GM12874 (cell line): Measurements from ENCODE around the gene CAST.

Experiments used
- TF ChIP-seq, protein P1 (sequence below): IDR thresholded peaks from 2 replicates; pipeline ENCODE4 v1.5.1; 2011; ENCODE audit warnings: low read depth, mild to moderate bottlenecking, control low read depth, low read length, moderate library complexity; ENCODE audit not compliant: insufficient read depth

CAST gene

GRCh38 chr5:96743065-96743768, 81.0 kb downstream of the CAST start:
- TF ChIP-seq, protein P1, sequence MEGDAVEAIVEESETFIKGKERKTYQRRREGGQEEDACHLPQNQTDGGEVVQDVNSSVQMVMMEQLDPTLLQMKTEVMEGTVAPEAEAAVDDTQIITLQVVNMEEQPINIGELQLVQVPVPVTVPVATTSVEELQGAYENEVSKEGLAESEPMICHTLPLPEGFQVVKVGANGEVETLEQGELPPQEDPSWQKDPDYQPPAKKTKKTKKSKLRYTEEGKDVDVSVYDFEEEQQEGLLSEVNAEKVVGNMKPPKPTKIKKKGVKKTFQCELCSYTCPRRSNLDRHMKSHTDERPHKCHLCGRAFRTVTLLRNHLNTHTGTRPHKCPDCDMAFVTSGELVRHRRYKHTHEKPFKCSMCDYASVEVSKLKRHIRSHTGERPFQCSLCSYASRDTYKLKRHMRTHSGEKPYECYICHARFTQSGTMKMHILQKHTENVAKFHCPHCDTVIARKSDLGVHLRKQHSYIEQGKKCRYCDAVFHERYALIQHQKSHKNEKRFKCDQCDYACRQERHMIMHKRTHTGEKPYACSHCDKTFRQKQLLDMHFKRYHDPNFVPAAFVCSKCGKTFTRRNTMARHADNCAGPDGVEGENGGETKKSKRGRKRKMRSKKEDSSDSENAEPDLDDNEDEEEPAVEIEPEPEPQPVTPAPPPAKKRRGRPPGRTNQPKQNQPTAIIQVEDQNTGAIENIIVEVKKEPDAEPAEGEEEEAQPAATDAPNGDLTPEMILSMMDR, result no peak

DNA sequence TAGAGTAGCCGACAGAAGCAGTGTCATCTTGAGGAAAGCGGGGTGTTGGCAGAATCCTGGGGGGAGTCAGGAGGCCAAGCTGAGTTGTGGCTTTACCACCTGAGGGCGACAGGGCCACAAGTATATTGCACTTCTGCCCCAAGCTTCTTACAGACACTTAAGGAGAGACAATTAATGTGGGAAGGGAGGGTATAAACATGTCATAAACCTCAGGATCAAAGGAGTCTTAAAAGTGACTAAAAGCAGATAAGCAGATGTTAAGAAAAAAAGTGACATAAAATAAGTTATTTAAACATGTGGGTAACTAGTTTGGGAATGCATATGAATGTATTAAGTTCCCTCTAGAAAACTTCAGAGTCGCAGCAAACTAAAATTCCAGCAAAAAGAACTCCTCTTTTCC, 81.6 kb downstream of the CAST start:
- TF ChIP-seq, protein P1, result no peak

DNA sequence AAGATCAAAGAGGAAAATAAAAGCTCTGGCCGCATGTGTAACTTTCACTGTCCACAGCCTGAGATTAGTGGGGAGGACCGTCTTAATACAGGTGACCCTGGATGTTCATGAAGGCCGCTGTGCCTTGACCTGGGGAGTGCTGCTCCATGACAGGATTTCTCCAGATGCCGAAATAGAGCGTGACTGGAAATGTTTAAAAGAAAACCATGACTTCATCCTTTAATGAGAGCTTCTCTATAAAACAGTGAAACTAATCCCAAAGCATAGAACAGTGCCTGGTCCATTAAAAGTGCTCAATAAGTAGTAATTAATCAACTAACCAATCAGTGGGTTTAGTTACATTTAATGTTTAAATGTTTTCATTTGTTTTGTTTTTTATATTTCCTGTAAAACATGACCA, 82.8 kb downstream of the CAST start:
- TF ChIP-seq, protein P1, result no peak

- TF ChIP-seq, protein P1, result no peak
These were observed 83.8 kb downstream of the CAST start for GRCh38 chr5:96745844-96746531.

GRCh38 chr5:96747720-96748119, 85.5 kb downstream of the CAST start:
- TF ChIP-seq, protein P1, result no peak

DNA sequence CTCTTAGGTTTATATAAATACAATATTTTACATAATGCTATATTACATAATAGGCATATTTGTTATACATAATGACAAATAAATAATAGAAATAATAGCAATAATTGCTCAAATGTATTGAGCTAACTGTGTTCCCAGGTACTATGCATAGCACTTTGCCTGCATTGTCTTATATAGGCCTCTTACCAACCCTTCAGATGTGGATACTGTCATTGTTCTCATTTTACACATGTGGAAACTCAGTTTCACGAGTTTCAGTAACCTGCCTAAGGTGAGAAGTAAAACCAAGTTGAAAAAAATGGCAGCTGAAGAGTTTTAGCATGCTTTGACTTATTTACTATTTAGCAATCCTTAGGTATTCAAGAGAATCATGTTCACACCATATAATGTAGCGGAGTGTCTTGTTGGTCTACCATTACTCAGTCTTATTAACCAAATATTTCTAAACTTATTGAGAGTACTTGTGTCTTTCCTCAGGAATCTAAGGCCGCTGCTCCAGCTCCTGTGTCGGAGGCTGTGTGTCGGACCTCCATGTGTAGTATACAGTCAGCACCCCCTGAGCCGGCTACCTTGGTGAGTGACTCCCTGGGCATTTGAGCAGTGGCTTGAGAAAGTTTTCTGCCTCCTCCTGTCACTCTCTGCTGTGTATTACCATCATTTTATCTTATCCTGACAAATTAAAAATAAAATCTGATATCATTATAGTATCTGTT, 88.1 kb downstream of the CAST start:
- TF ChIP-seq, protein P1, result no peak
